ENCODE data around the gene SDR42E1.

DNA sequence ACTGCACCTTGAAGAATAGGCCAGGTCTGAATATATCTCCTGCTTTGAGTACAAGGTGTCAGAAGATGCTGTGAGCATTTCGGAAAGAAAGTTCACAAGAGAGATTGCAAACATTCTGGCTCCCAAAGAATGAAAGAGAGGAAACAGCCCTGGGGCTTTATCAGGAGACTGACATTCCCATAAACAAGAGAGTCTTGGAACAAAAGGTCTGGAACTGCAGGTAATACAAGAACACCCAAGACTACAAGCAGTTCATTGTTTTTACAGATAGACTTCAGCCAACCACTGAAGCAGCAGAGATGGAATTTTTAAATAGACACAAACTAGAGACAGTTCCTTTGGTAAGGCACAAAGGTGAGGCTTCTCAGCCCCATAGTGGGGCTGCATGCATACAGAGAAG, 38.2 kb upstream of the SDR42E1 start:
- TF ChIP-seq, protein P1, sequence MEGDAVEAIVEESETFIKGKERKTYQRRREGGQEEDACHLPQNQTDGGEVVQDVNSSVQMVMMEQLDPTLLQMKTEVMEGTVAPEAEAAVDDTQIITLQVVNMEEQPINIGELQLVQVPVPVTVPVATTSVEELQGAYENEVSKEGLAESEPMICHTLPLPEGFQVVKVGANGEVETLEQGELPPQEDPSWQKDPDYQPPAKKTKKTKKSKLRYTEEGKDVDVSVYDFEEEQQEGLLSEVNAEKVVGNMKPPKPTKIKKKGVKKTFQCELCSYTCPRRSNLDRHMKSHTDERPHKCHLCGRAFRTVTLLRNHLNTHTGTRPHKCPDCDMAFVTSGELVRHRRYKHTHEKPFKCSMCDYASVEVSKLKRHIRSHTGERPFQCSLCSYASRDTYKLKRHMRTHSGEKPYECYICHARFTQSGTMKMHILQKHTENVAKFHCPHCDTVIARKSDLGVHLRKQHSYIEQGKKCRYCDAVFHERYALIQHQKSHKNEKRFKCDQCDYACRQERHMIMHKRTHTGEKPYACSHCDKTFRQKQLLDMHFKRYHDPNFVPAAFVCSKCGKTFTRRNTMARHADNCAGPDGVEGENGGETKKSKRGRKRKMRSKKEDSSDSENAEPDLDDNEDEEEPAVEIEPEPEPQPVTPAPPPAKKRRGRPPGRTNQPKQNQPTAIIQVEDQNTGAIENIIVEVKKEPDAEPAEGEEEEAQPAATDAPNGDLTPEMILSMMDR (IDR thresholded peaks at IDR 0.05; ENCODE audit: insufficient read depth, low read length): no peak
- TF ChIP-seq POLR2AphosphoS5 (IDR thresholded peaks at IDR 0.05; ENCODE audit: low read depth) (no peak), SPI1 (IDR thresholded peaks at IDR 0.05; ENCODE audit: borderline replicate concordance, low read depth) (no peak)
